IPS-18a (cell line): Measurements from ENCODE around the gene GPBAR1.

ENCODE experiments used
- H3K27ac ChIP-seq: one replicate; pipeline ENCODE4 v1.5.1; 2013; ENCODE audit warnings: low read length
- H3K27me3 ChIP-seq: one replicate; pipeline ENCODE4 v1.6.1; 2013; ENCODE audit warnings: mild to moderate bottlenecking, low read length; ENCODE audit not compliant: control insufficient read depth, insufficient read depth
- H3K36me3 ChIP-seq: one replicate; pipeline ENCODE4 v1.6.1; 2013; ENCODE audit warnings: low read depth, low read length; ENCODE audit not compliant: control insufficient read depth
- H3K4me1 ChIP-seq: one replicate; pipeline ENCODE4 v1.6.1; 2013; ENCODE audit warnings: low read depth, low read length; ENCODE audit not compliant: control insufficient read depth
- H3K4me3 ChIP-seq: one replicate; pipeline ENCODE4 v1.5.1; 2013; ENCODE audit warnings: low read length
- H3K9ac ChIP-seq: one replicate; pipeline ENCODE4 v1.6.1; 2013; ENCODE audit warnings: mild to moderate bottlenecking, low read length, moderate library complexity
- H3K9me3 ChIP-seq: one replicate; pipeline ENCODE4 v1.6.1; 2013; ENCODE audit warnings: low read depth, low read length; ENCODE audit not compliant: control insufficient read depth

The GPBAR1 gene

GRCh38 chr2:218262237-218262600, 1.4 kb downstream of the GPBAR1 start:
- Histone ChIP-seq H3K9me3 (no peaks in the 10 kb centered on the region), H3K4me1 (peaks cover 8% of the 10 kb centered on the region), H3K9ac (no peak overlapping the region), H3K4me3 (no peak overlapping the region), H3K27ac (no peak overlapping the region), H3K36me3 (peaks cover 36% of the 10 kb centered on the region), H3K27me3 (no peaks in the 10 kb centered on the region)

- Histone ChIP-seq H3K36me3 (peaks cover 37% of the 10 kb centered on the region), H3K27me3 (no peaks in the 10 kb centered on the region), H3K4me3 (no peak overlapping the region), H3K27ac (no peak overlapping the region), H3K9me3 (no peaks in the 10 kb centered on the region), H3K9ac (no peak overlapping the region), H3K4me1 (peaks cover 8% of the 10 kb centered on the region)
These were observed 2.1 kb downstream of the GPBAR1 start for GRCh38 chr2:218262631-218263586.

GRCh38 chr2:218263817-218264641, 3.2 kb downstream of the GPBAR1 start:
- Histone ChIP-seq H3K27me3 (no peaks in the 10 kb centered on the region), H3K9me3 (no peaks in the 10 kb centered on the region), H3K36me3 (peaks cover 37% of the 10 kb centered on the region), H3K27ac (no peak overlapping the region), H3K4me1 (peaks cover 8% of the 10 kb centered on the region), H3K9ac (no peak overlapping the region), H3K4me3 (no peak overlapping the region)

GRCh38 chr2:218264773-218265561, 4.2 kb downstream of the GPBAR1 start:
- Histone ChIP-seq H3K4me3 (no peak overlapping the region), H3K9ac (no peak overlapping the region), H3K36me3 (peaks cover 37% of the 10 kb centered on the region), H3K4me1 (peaks cover 8% of the 10 kb centered on the region), H3K9me3 (no peaks in the 10 kb centered on the region), H3K27me3 (no peaks in the 10 kb centered on the region), H3K27ac (no peak overlapping the region)

GRCh38 chr2:218265626-218266025, 4.8 kb downstream of the GPBAR1 start:
- Histone ChIP-seq H3K4me1 (peaks cover 8% of the 10 kb centered on the region), H3K27me3 (no peaks in the 10 kb centered on the region), H3K27ac (no peak overlapping the region), H3K9me3 (no peaks in the 10 kb centered on the region), H3K36me3 (peaks cover 37% of the 10 kb centered on the region), H3K4me3 (no peak overlapping the region), H3K9ac (no peak overlapping the region)

GRCh38 chr2:218266316-218266979, 5.6 kb downstream of the GPBAR1 start:
- no peaks in the 10 kb centered on the region for H3K9me3 ChIP-seq
- H3K27me3 ChIP-seq = no peaks in the 10 kb centered on the region
- peaks cover 37% of the 10 kb centered on the region for H3K36me3 ChIP-seq
- H3K4me1 ChIP-seq = peaks cover under 1% of the 10 kb centered on the region
- no peak overlapping the region for H3K27ac ChIP-seq
- H3K9ac ChIP-seq = no peak overlapping the region
- H3K4me3 ChIP-seq = no peak overlapping the region

GRCh38 chr2:218267259-218267658, 6.4 kb downstream of the GPBAR1 start:
- no peaks in the 10 kb centered on the region for H3K27me3 ChIP-seq
- H3K36me3 ChIP-seq = peaks cover 37% of the 10 kb centered on the region
- no peaks in the 10 kb centered on the region for H3K4me1 ChIP-seq
- H3K4me3 ChIP-seq = no peak overlapping the region
- H3K27ac ChIP-seq = no peak overlapping the region
- H3K9ac ChIP-seq = no peak overlapping the region
- H3K9me3 ChIP-seq = no peaks in the 10 kb centered on the region

GRCh38 chr2:218269900-218270720, 9.3 kb downstream of the GPBAR1 start, which contains the start of the genes AAMP and PNKD:
Gene AAMP, minus strand, starts transcription at chr2:218270137. Its CDS starts 51 bp downstream, at chr2:218270086.
Gene PNKD, plus strand, starts transcription at chr2:218270519. Its CDS starts 17 bp downstream, at chr2:218270536.
- Histone ChIP-seq H3K36me3 (peaks cover 32% of the 10 kb centered on the region), H3K9ac (peak within 1 kb of the TSS; percentile 80), H3K4me1 (no peaks in the 10 kb centered on the region), H3K4me3 (peak within 1 kb of the TSS; percentile 96), H3K27me3 (no peaks in the 10 kb centered on the region), H3K9me3 (no peaks in the 10 kb centered on the region), H3K27ac (peak within 1 kb of the TSS; percentile 79)

GRCh38 chr2:218270721-218271486, 10.1 kb downstream of the GPBAR1 start:
- peak overlapping the region; percentile 78 for H3K9ac ChIP-seq
- H3K4me1 ChIP-seq = no peaks in the 10 kb centered on the region
- peak overlapping the region; percentile 90 for H3K4me3 ChIP-seq
- peaks cover 32% of the 10 kb centered on the region for H3K36me3 ChIP-seq
- H3K27ac ChIP-seq = no peak overlapping the region
- no peaks in the 10 kb centered on the region for H3K9me3 ChIP-seq
- no peaks in the 10 kb centered on the region for H3K27me3 ChIP-seq

- Histone ChIP-seq H3K9me3 (no peaks in the 10 kb centered on the region), H3K27ac (no peak overlapping the region), H3K9ac (no peak overlapping the region), H3K27me3 (no peaks in the 10 kb centered on the region), H3K4me1 (no peaks in the 10 kb centered on the region), H3K36me3 (peaks cover 32% of the 10 kb centered on the region), H3K4me3 (peak overlapping the region; percentile 90)
These were observed 10.6 kb downstream of the GPBAR1 start for GRCh38 chr2:218271487-218271797.
